SK-N-MC (cell line): ENCODE measurements around the gene MXRA8.

Experiments
- EZH2 ChIP-seq: fragments of 200-600 bp; sonication (generic); IDR thresholded peaks from one replicate; pipeline ENCODE4 v1.6.1; 2017; ENCODE audit warnings: antibody characterized with exemption
- POLR2AphosphoS5 ChIP-seq: IDR thresholded peaks from 2 replicates; pipeline ENCODE4 v1.6.1; 2012; ENCODE audit warnings: mild to moderate bottlenecking, low read depth, low read length, borderline replicate concordance

DNA sequence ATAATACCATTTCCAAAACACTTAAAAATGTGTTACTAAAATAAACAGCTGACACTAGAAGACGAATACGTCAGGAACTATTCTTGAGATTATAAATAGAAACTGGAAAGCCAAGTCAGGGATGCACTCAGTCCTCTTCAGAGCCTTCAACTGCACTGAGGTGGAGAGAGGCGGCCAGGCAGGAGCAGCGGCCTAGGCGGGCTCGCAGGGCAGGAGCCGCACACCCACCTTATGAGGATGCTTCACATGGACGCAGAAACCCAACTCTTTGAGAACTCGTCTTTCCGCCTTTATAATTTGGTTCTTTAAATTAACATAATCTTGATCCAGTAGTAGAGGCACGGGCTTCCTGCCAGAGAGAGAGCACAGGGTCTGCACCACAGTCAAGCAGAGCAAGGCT, 36.8 kb upstream of the MXRA8 start:
- TF ChIP-seq POLR2AphosphoS5, result no peak
- no peak for TF ChIP-seq EZH2
